HFF-Myc (cell line): ENCODE results near the gene NPIPB8.
"Not testable (repeated sequence)": the region's sequence is repeated elsewhere in the genome, so short reads cannot be mapped to it uniquely, and the experiment has no call there.

Experiments
- DNase-seq: peaks from one replicate; pipeline ENCODE4 v3.0.0-alpha.2; 2011; ENCODE audit warnings: low read depth; ENCODE audit errors: extremely low read depth
- H3K4me3 ChIP-seq: replicated peaks from 2 replicates; pipeline ENCODE4 v1.5.1; 2011; ENCODE audit warnings: low read depth, mild to moderate bottlenecking, control low read depth, low read length
- TF ChIP-seq, protein P1 (sequence below): IDR thresholded peaks from 2 replicates; pipeline ENCODE4 v1.5.1; 2012; ENCODE audit warnings: mild to moderate bottlenecking, low read depth, low read length, control low read depth; ENCODE audit errors: missing control alignments

The NPIPB8 gene

DNA sequence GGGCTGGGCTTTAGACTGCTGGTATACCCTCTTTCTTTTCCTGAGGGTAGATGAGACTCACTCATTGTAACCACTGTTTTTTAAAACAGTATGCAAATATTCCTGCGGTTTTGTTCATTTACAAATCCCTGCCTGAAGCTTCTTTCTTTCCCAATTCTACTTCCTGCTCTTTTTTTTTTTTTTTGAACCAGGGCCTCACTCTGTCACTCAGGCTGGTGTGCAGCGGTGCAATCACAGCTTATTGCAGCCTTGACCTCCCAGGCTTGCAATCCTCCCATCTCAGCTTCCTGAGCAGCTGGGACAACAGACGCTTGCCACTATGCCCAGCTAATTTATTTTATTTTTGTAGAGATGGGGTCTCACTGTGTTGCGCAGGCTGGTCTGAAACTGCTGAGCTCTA is 20.0 kb upstream of the NPIPB8 start:
- TF ChIP-seq, protein P1, sequence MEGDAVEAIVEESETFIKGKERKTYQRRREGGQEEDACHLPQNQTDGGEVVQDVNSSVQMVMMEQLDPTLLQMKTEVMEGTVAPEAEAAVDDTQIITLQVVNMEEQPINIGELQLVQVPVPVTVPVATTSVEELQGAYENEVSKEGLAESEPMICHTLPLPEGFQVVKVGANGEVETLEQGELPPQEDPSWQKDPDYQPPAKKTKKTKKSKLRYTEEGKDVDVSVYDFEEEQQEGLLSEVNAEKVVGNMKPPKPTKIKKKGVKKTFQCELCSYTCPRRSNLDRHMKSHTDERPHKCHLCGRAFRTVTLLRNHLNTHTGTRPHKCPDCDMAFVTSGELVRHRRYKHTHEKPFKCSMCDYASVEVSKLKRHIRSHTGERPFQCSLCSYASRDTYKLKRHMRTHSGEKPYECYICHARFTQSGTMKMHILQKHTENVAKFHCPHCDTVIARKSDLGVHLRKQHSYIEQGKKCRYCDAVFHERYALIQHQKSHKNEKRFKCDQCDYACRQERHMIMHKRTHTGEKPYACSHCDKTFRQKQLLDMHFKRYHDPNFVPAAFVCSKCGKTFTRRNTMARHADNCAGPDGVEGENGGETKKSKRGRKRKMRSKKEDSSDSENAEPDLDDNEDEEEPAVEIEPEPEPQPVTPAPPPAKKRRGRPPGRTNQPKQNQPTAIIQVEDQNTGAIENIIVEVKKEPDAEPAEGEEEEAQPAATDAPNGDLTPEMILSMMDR: no peak
- no peak for DNase-seq
- H3K4me3 ChIP-seq: no peak overlapping the region

DNA sequence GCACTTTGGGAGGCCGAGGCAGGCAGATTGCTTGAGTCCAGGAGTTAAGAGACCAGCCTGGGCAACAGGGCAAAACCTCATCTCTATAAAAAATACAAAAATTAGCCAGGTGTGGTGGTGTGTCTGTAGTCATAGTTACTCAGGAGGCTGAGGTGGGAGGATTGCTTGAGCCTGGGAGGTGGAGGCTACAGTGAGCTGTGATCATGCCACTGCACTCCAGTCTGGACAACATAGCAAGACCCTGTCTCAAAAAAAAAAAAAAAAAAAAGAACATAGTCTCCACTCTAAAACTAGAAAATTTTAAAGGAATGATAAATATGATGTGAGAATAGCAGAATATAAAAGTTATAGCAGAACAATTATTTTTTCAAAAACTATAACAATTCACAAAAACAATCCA is 17.5 kb upstream of the NPIPB8 start:
- not testable (repeated sequence) for H3K4me3 ChIP-seq, DNase-seq

GRCh38 chr16:28621481-28622155 is 16.2 kb upstream of the NPIPB8 start:
- TF ChIP-seq, protein P1: no peak
- no peak overlapping the region for H3K4me3 ChIP-seq
- no peak for DNase-seq

DNA sequence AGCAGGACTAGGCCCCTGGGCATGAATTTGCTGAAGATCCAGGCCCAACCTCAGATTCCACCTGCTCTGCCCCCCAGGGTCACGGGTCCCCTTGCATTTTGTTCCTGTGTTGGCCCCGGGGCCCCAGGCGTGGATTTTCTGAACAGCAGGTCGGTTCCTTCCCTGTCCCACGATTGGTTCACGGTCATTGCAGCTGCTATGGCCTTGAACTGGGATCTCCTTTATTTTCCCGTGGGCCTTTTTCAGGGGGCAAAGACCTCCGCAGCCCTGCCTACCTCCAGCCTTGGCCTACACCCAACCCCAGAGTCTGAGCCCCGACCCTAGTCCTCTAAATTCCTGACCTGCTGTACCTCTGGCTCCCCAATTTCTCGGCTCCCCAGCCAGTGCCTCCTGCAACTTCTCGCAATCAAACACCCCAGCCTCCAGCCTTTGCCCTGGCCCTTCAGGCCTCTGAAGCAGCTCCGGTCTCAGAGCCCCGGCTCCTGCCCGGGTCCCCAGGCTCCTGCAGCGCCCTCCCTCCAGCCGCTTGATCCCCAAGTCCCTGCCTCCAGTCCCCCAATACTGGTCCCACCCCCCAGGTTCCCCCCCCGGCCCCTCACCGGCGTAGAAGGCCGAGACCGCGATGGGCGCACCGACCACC is 15.2 kb upstream of the NPIPB8 start:
- DNase-seq, H3K4me3 ChIP-seq: not testable (repeated sequence)

DNA sequence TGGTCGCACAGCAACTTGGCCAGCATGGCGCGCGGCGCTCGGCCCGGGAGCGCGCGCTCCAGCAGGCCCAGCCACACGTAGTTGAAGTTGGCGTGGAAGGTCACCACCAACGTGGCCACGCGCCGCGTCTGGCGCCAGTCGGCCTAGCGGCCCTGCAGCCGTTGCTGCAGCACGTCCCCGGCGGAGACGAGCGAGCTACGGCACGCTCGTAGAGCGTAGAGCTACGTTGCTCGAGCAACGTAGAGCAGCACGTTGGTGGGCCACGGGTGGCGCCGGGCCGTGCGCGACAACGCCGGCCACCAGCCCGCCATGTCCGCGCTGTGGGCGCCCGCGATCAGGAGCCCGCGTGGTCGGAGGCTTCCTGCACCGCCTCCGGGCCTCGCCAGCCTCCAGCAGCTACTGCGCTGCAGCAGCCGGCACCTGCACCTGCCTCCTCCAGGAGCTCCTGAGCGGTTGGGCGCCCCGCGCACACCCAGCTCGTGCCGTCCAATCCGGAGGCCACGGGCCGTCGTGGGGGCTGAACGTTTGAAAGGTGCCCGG is 14.6 kb upstream of the NPIPB8 start:
- DNase-seq: no peak
- TF ChIP-seq, protein P1: no peak
- H3K4me3 ChIP-seq: peak overlapping the region; percentile 15; the same call in 1 of the 2 replicates

DNA sequence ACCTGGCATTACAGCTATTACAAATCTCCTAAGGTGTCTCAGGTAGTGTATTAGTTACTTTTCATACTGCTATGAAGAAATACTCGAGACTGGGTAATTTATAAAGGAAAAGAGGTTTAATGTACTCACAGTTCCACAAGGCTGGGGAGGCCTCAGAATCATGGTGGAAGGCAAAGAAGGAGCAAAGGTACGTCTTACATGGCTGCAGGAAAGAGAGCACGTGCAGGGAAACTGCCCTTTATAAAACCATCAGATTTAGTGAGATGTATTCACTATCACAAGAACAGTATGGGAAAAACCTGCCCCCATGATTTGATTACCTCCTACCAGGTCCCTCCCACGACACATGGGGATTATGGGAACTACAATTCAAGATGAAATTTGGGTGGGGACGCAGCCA is 7.0 kb upstream of the NPIPB8 start:
- DNase-seq, H3K4me3 ChIP-seq: not testable (repeated sequence)

GRCh38 chr16:28636093-28636823 is 1.6 kb upstream of the NPIPB8 start:
- H3K4me3 ChIP-seq, DNase-seq: not testable (repeated sequence)

DNA sequence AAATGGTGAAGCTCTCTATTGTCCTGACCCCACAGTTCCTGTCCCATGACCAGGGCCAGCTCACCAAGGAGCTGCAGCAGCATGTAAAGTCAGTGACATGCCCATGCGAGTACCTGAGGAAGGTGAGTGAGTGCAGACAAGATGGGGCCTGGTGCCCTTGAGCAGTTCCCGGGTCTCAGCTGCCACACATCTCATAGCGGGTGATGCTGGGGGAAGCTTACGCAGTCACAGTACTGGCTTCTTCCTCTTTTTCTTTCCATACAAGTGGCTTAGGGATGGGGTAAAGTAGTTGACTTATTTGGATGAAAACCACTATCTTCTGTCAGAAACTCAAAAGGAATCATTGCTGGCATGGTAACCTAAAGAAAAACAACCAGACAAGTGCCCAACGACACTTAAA is 494 bp downstream of the NPIPB8 start:
- not testable (repeated sequence) for DNase-seq, H3K4me3 ChIP-seq

- not testable (repeated sequence) for DNase-seq, H3K4me3 ChIP-seq
Measured at GRCh38 chr16:28639959-28640358, 2.1 kb downstream of the NPIPB8 start.

DNA sequence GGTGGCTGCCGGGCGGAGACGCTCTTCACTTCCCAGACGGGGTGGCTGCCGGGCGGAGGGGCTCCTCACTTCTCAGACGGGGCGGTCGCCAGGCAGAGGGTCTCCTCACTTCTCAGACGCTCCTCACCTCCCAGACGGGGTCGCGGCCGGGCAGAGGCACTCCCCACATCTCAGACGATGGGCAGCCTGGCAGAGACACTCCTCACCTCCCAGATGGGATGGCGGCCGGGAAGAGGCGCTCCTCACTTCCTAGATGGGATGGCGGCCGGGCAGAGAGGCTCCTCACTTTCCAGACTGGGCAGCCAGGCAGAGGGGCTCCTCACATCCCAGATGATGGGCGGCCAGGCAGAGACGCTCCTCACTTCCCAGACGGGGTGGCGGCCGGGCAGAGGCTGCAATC is 28.4 kb downstream of the NPIPB8 start:
- not testable (repeated sequence) for DNase-seq, H3K4me3 ChIP-seq

GRCh38 chr16:28667480-28667879 is 29.6 kb downstream of the NPIPB8 start:
- DNase-seq, H3K4me3 ChIP-seq: not testable (repeated sequence)

- DNase-seq, H3K4me3 ChIP-seq: not testable (repeated sequence)
Measured at GRCh38 chr16:28668199-28668598, 30.3 kb downstream of the NPIPB8 start.

GRCh38 chr16:28688327-28688952 is 50.6 kb downstream of the NPIPB8 start:
- not testable (repeated sequence) for H3K4me3 ChIP-seq

DNA sequence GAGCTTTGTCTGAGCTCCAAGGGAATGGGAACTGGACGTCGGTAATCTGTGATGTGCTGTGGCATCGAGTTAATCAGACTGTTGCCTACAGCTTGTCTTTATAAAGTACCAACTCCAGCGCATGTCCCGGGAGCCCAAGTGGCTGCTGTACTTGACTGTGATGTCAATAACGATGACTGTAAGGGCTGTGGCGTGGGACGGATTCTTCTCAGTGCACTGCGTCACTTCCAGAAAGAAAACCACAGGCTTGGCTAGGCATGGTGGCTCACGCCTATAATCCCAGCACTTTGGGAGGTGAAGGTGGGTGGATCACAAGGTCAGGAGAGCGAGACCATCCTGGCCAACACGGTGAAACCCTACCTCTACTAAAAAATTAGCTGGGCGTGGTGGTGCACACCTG is 51.6 kb downstream of the NPIPB8 start:
- not testable (repeated sequence) for H3K4me3 ChIP-seq, DNase-seq

More at GRCh38 chr16:28688327-28688952, 50.6 kb downstream of the NPIPB8 start:
- not testable (repeated sequence) for DNase-seq
